ENCODE data around the gene FAM181A.

DNA sequence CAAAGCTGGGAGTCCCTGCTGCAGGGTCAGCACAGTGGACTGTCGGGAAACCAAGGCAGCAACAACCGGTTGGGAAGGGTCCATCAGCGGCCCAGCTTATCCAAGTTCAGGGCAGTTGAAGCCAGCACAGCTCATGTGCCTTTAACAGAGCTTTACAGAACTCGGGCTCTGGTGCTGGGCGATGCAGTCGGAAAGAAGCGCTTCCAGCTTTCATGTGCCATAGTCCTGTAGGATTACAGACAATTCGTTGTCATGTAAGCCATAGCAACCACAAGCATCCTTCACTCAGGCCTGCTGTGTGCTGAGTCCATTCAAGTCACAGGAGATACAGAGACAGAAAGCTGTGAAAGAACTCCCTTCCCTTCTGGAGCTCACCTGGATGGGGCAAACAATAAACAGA lies 3.5 kb upstream of the FAM181A start:
- TF ChIP-seq CTCF (conservative IDR thresholded peaks at IDR 0.05; ENCODE audit: low read depth in 2 of 2) (no peak), EZH2phosphoT487 (IDR thresholded peaks at IDR 0.05; ENCODE audit: unreplicated experiment) (no peak), REST (IDR thresholded peaks at IDR 0.05; ENCODE audit: unreplicated experiment) (no peak), EZH2 (IDR thresholded peaks at IDR 0.05; ENCODE audit: low read depth, unreplicated experiment) (no peak), POLR2AphosphoS5 (IDR thresholded peaks at IDR 0.05; ENCODE audit: low read depth) (no peak), CREB1 (CRISPR knock-in tag; IDR thresholded peaks at IDR 0.05; ENCODE audit: low read depth) (no peak), JUNB (IDR thresholded peaks at IDR 0.05; ENCODE audit: unreplicated experiment) (no peak), ETS1 (IDR thresholded peaks at IDR 0.05) (no peak), ZNF114 (CRISPR knock-in tag; IDR thresholded peaks at IDR 0.05) (no peak), STAT1 (IDR thresholded peaks at IDR 0.05; ENCODE audit: unreplicated experiment) (no peak)
